Activated T-helper 1 cell treated with anti-CD3 and anti-CD28 coated beads, Interleukin-12 subunit alpha, Interleukin-12 subunit beta, Interleukin-2, Interleukin-4 antibody, amounts not matched to agents 30 ng/mL and 10 ng/mL and 1 ng/mL, durations not matched to agents 14 hours and 24 hours and 36 hours (primary cell): ENCODE results near the gene CCDC102A. TPM values are rescaled to one million over a fixed set of nuclear protein-coding genes. Genes with fewer than 3 reads are reported as not detected.

ENCODE experiments used
- DNase-seq: peaks from one replicate; pipeline ENCODE4 v3.0.0; 2021; ENCODE audit warnings: low spot score
- H3K27ac Mint-ChIP-seq: one replicate; pipeline ENCODE4 v1.8.0; 2021; ENCODE audit warnings: mild to moderate bottlenecking, mixed read lengths
- H3K27me3 Mint-ChIP-seq: one replicate; pipeline ENCODE4 v1.8.0; 2022; ENCODE audit warnings: mild to moderate bottlenecking, moderate library complexity, mixed read lengths; ENCODE audit not compliant: insufficient read depth
- H3K36me3 Mint-ChIP-seq: one replicate; pipeline ENCODE4 v1.8.0; 2021; ENCODE audit warnings: low read depth, mixed read lengths
- H3K4me1 Mint-ChIP-seq: one replicate; pipeline ENCODE4 v1.8.0; 2021; ENCODE audit warnings: low read depth, mixed read lengths
- H3K4me3 Mint-ChIP-seq: one replicate; pipeline ENCODE4 v1.8.0; 2021; ENCODE audit warnings: mild to moderate bottlenecking, moderate library complexity, mixed read lengths
- H3K9me3 Mint-ChIP-seq: one replicate; pipeline ENCODE4 v1.8.0; 2021; ENCODE audit warnings: mixed read lengths
- intact Hi-C: fragments of 100-400 bp; cut with micrococcal nuclease; formaldehyde crosslinking; loops from one replicate; pipeline ENCODE4 v1.15.1; 2024
- total RNA-seq: library from RNA; stranded (reverse); gene quantifications from 2 replicates; pipeline ENCODE4 v1.2.3, GENCODE V29; 2022

CCDC102A gene
- total RNA-seq, 1 donor from 2014 or later = 7.3 TPM

DNA sequence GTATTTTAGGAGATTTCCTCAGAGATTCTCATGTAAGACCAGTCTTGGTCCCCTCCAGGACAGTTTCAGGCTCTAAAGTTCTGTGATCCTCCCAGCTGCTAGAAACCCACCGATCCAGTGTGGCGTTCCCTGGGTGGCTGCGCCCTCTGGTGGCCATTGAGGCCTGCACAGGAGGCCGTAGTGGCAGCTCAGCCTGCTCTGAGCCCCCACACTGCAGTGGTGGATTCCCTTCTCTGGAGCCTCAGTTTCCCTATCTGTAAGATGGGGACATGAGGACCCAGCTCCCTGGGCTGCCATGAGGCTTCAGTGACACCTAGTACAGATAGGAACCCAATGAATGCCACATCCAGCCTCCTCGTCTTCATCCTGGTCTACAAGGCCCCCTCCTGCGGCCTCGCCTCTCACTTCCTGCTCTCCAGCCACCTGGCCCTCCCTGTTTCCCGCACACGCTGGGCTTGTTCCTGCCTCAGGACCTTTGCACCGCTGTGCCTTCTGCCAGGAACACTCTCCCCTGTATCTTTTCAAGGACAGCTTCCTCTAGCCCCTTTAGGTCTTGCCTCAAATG, 16.5 kb downstream of the CCDC102A start:
- H3K36me3 Mint-ChIP-seq = peaks cover 6% of the 10 kb centered on the region
- no peaks in the 10 kb centered on the region for H3K27me3 Mint-ChIP-seq
- no peaks in the 10 kb centered on the region for H3K9me3 Mint-ChIP-seq
- H3K4me3 Mint-ChIP-seq = no peak overlapping the region
- DNase-seq = peak; percentile 69
- intact Hi-C loops = loop anchor here (1.0 kb wide), 6 partner anchors 44 to 481 kb away; partner anchors contain the start of genes POLR2C and USB1
- H3K4me1 Mint-ChIP-seq = peaks cover 21% of the 10 kb centered on the region
- peak overlapping the region; percentile 65 for H3K27ac Mint-ChIP-seq

- no peaks in the 10 kb centered on the region for H3K9me3 Mint-ChIP-seq
- H3K27ac Mint-ChIP-seq = no peak overlapping the region
- peaks cover 21% of the 10 kb centered on the region for H3K4me1 Mint-ChIP-seq
- peaks cover 8% of the 10 kb centered on the region for H3K36me3 Mint-ChIP-seq
- H3K27me3 Mint-ChIP-seq = no peaks in the 10 kb centered on the region
- no peak overlapping the region for H3K4me3 Mint-ChIP-seq
- intact Hi-C loops = loop anchor here (1.0 kb wide), 5 partner anchors 43 to 482 kb away; partner anchors contain the start of gene USB1
- DNase-seq = no peak
Measured at GRCh38 chr16:57518922-57519321, 17.4 kb downstream of the CCDC102A start.

DNA sequence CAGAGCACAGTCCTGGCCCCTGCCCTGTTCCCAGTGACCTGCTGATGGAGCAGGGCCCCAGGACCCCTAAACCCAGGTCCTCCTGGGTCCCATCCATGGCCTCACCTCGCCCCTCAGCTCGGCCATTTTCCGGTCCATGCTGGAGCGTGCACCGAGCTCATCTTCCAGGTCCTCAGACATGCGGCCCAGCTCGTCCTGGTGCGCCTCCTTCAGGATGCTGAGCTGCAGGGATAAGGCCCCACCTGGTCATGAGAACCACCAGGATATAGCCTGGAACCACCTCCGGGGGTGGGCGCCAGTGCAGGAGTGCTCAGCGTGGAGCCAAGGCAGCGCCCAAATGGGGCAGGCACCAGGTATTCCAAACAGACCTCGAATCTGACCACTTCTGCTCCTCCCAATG, 17.9 kb downstream of the CCDC102A start:
- Mint-ChIP-seq H3K27ac (no peak overlapping the region), H3K36me3 (peaks cover 9% of the 10 kb centered on the region), H3K4me1 (peaks cover 21% of the 10 kb centered on the region), H3K27me3 (no peaks in the 10 kb centered on the region), H3K4me3 (no peak overlapping the region), H3K9me3 (no peaks in the 10 kb centered on the region)
- intact Hi-C loops = no loop called here
- DNase-seq = no peak

- intact Hi-C loops = no loop called here
- H3K27ac Mint-ChIP-seq = no peak overlapping the region
Measured at GRCh38 chr16:57517397-57518367, 18.7 kb downstream of the CCDC102A start.

GRCh38 chr16:57516773-57517172, 19.6 kb downstream of the CCDC102A start:
- H3K27me3 Mint-ChIP-seq = no peaks in the 10 kb centered on the region
- H3K9me3 Mint-ChIP-seq = no peaks in the 10 kb centered on the region
- H3K27ac Mint-ChIP-seq = no peak overlapping the region
- H3K4me1 Mint-ChIP-seq = peaks cover 6% of the 10 kb centered on the region
- H3K4me3 Mint-ChIP-seq = no peak overlapping the region
- DNase-seq = no peak
- intact Hi-C loops = no loop called here
- peaks cover 9% of the 10 kb centered on the region for H3K36me3 Mint-ChIP-seq

More at GRCh38 chr16:57517397-57518367, 18.7 kb downstream of the CCDC102A start:
- Mint-ChIP-seq H3K4me3 (no peak overlapping the region), H3K27me3 (no peaks in the 10 kb centered on the region), H3K36me3 (peaks cover 9% of the 10 kb centered on the region), H3K9me3 (no peaks in the 10 kb centered on the region), H3K4me1 (peaks cover 15% of the 10 kb centered on the region)
- DNase-seq = no peak

DNA sequence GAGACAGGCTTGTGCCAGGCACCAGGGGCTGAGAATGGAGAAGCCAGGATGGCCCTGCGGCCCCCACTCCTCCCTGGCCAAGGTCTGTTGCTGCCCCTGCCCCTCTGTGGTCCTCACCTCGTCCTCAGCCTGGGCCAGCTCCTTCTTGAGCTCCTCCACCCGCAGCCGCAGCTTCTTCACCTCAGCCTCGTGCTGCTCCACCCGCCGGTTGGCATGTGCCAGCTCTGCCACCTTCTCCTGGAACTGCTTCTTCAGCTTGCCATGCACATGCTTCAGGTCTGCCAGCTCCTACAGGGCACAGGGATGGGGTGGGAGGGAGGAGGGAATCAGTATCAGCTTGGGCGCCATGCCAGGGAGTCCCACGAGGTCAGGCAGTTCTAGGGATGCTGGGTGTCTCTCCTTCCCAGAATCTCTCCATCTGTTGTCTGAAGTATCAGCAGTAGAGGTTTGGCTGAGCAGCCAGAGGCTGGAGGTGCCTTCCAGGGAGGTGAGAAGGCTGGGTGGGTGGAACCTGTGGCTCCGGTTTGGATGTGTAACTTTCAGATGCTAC, 20.1 kb downstream of the CCDC102A start:
- DNase-seq = no peak
- Mint-ChIP-seq H3K4me1 (peaks cover 6% of the 10 kb centered on the region), H3K27me3 (no peaks in the 10 kb centered on the region), H3K36me3 (peaks cover 9% of the 10 kb centered on the region), H3K27ac (no peak overlapping the region), H3K9me3 (no peaks in the 10 kb centered on the region), H3K4me3 (no peak overlapping the region)
- intact Hi-C loops = no loop called here

DNA sequence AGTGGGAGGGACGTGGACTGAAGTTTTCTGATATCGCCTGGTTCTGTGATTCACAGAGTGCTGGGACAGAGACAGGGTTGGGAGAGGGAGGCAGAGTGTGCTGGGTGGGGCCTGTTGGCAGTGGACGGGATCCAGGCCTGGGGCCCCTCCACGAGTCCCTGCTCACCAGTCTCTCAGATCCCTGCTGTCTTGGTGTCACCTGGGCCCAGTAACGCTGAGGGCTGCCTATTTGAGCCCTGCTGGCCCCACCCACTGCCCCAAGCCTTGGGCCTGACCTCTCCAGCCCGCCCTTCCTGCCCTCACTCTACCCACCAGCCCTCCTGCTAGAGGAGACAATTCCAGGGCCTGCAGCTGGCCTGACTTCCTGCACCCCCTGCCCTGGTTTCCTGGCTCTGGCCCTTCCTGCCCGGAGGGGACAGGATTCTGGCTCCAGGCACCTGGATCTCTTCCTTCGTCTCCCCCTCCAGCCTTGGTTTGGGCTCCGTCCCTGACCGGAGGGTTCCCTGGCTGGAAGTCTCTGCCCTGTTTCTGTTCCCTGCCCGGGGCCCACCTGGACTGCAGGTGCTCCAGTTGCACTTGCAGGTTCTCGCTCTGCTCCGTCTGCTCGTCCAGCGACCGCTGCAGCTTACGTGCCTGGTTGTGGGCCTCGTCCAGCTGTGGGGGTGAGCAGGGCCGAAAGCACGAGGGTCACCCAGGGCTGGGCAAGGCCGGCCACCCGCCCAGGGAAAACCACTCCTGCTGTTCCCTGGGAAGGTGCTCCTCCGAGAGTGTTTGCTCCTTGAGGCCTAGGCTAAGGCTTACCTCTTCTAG, 21.4 kb downstream of the CCDC102A start:
- no peaks in the 10 kb centered on the region for H3K27me3 Mint-ChIP-seq
- DNase-seq = no peak
- H3K9me3 Mint-ChIP-seq = no peaks in the 10 kb centered on the region
- no peak overlapping the region for H3K27ac Mint-ChIP-seq
- no peak overlapping the region for H3K4me3 Mint-ChIP-seq
- H3K36me3 Mint-ChIP-seq = peaks cover 6% of the 10 kb centered on the region
- intact Hi-C loops = no loop called here
- H3K4me1 Mint-ChIP-seq = peaks cover 2% of the 10 kb centered on the region

GRCh38 chr16:57514371-57514770, 22.0 kb downstream of the CCDC102A start:
- Mint-ChIP-seq H3K36me3 (peaks cover 6% of the 10 kb centered on the region), H3K9me3 (no peaks in the 10 kb centered on the region), H3K4me3 (no peak overlapping the region), H3K27ac (no peak overlapping the region), H3K27me3 (no peaks in the 10 kb centered on the region), H3K4me1 (no peaks in the 10 kb centered on the region)
- DNase-seq = no peak
- intact Hi-C loops = no loop called here

DNA sequence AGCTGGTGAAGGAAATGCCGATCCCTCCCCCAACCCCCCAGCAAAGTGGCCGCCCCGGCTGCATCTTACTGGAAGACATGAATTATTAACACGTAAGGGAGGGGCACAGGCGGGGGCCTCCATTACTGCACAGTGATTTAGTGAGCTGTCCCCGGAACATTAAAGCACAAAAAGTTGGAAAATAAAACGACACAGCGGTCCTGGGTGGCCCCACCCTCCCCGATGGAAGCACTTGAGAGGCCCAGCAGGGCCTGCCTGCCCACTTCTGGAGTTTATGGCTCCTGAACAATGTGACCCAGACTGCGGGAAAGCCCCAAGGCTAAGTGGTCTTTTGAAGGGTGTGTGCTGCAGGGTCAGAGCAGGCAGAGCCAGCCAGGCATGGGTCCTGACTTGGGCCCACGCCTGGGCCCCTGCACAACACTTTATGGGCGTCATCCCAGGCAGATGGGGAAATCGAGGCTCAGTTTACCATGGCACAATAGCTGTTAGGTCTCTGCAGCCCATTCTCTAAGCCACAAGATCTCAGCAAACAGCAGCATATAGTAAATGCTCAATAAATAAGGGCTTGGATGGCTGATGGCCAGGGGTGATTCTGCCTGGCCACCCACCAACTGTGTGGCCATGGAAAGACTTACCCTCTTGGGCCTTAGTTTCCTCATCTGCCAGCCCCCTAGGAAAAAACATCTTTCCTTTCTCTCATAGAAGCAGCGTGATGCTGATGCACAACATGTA, 22.8 kb downstream of the CCDC102A start:
- Mint-ChIP-seq H3K27me3 (peaks cover under 1% of the 10 kb centered on the region), H3K4me3 (no peak overlapping the region), H3K9me3 (no peaks in the 10 kb centered on the region), H3K4me1 (no peaks in the 10 kb centered on the region), H3K27ac (no peak overlapping the region), H3K36me3 (peaks cover 3% of the 10 kb centered on the region)
- intact Hi-C loops = no loop called here
- DNase-seq = no peak

GRCh38 chr16:57512296-57513001, 23.9 kb downstream of the CCDC102A start:
- no peak for DNase-seq
- peaks cover 2% of the 10 kb centered on the region for H3K27me3 Mint-ChIP-seq
- H3K36me3 Mint-ChIP-seq = peaks cover 3% of the 10 kb centered on the region
- no peaks in the 10 kb centered on the region for H3K9me3 Mint-ChIP-seq
- no peaks in the 10 kb centered on the region for H3K4me1 Mint-ChIP-seq
- intact Hi-C loops = no loop called here
- H3K27ac Mint-ChIP-seq = no peak overlapping the region
- H3K4me3 Mint-ChIP-seq = no peak overlapping the region

DNA sequence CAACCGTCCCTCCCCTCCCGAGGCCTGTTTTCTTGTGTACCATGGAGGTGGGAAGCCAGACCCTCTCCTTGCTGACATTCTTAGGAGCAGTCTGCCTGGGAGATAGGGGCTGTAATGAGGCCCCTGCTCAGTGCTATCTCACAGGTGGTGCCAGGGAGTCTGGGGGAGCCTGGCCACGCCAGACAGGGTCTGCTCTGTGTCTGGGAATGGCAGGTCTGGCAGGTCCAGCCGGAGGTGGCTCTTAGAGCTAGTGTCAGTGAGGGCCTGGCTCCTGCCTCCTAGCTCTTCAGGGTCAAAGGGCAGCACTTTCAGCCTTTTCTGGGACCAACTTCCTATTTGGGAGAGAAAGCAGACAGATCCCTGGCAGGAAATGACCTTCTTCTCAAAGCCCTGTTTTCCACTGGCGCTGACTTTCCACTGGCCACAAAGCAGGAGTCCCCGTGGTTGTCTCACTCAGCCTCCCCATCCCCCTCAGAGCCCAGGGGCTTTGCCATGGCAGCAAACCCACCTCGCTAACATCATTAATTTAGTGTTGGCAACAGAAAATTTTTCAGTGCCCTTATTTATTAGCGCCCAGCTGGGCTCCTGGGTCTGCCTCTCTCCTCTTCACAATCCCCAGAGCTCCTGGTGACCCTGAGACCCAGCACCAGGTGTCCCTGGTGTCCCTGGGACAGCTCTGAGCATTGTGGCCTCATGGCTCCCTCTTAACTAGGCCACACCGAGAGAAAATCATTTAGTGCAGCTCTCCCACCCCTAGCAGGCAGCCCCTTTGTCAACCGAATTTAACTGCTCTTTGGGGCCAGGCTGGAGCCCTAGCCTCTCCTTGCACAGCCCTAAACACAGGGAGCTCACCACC, 26.1 kb downstream of the CCDC102A start:
- Mint-ChIP-seq H3K9me3 (no peaks in the 10 kb centered on the region), H3K4me3 (no peak overlapping the region), H3K27ac (no peak overlapping the region), H3K36me3 (peaks cover 3% of the 10 kb centered on the region), H3K4me1 (no peaks in the 10 kb centered on the region), H3K27me3 (peaks cover 2% of the 10 kb centered on the region)
- no peak for DNase-seq
- intact Hi-C loops = no loop called here
